Endodermal cell (in vitro differentiated cells): ENCODE measurements around the gene ACOX3. TPM values are rescaled to one million over a fixed set of nuclear protein-coding genes. Genes with fewer than 3 reads are reported as not detected.

Experiments used
- DNase-seq: peaks from one replicate; pipeline ENCODE4 v3.0.0-alpha.2; 2017
- H3K27ac ChIP-seq: 2 replicates; pipeline ENCODE4 v1.5.1; 2013; ENCODE audit warnings: mild to moderate bottlenecking, low read depth, low read length, moderate library complexity
- H3K27me3 ChIP-seq: 2 replicates; pipeline ENCODE4 v1.6.1; 2013; ENCODE audit warnings: mild to moderate bottlenecking, low read length, moderate library complexity; ENCODE audit not compliant: insufficient read depth, control insufficient read depth, poor library complexity, severe bottlenecking
- H3K36me3 ChIP-seq: 2 replicates; pipeline ENCODE4 v1.7.0; 2013; ENCODE audit warnings: mild to moderate bottlenecking, low read length, moderate library complexity; ENCODE audit not compliant: control insufficient read depth, insufficient read depth
- H3K4me1 ChIP-seq: one replicate; pipeline ENCODE4 v1.7.0; 2013; ENCODE audit warnings: low read length; ENCODE audit not compliant: control insufficient read depth, insufficient read depth
- H3K4me3 ChIP-seq: 2 replicates; pipeline ENCODE4 v1.5.1; 2013; ENCODE audit warnings: mild to moderate bottlenecking, low read length, moderate library complexity
- H3K9ac ChIP-seq: 2 replicates; pipeline ENCODE4 v1.6.1; 2013; ENCODE audit warnings: mild to moderate bottlenecking, low read length, moderate library complexity; ENCODE audit not compliant: poor library complexity, severe bottlenecking; ENCODE audit errors: extremely low read depth
- H3K9me3 ChIP-seq: 2 replicates; pipeline ENCODE4 v1.6.1; 2013; ENCODE audit warnings: mild to moderate bottlenecking, low read length, moderate library complexity; ENCODE audit not compliant: control insufficient read depth
- H3K27ac Mint-ChIP-seq: 2 replicates; pipeline ENCODE4 v1.8.0; 2020; ENCODE audit warnings: mixed read lengths
- H3K27me3 Mint-ChIP-seq: 2 replicates; pipeline ENCODE4 v1.8.0; 2021; ENCODE audit warnings: mild to moderate bottlenecking, mixed read lengths; ENCODE audit not compliant: insufficient read depth
- H3K36me3 Mint-ChIP-seq: 2 replicates; pipeline ENCODE4 v1.8.0; 2020; ENCODE audit warnings: low read depth, mixed read lengths
- H3K4me1 Mint-ChIP-seq: 2 replicates; pipeline ENCODE4 v1.8.0; 2020; ENCODE audit warnings: mixed read lengths
- H3K4me3 Mint-ChIP-seq: 2 replicates; pipeline ENCODE4 v1.8.0; 2020; ENCODE audit warnings: mild to moderate bottlenecking, moderate library complexity, mixed read lengths
- H3K9me3 Mint-ChIP-seq: 2 replicates; pipeline ENCODE4 v1.8.0; 2020; ENCODE audit warnings: mild to moderate bottlenecking, mixed read lengths
- CTCF ChIP-seq: fragments of 200-600 bp; sonication (generic); conservative IDR thresholded peaks from 2 replicates; pipeline ENCODE4 v1.5.0; 2021; ENCODE audit warnings: antibody characterized with exemption, mild to moderate bottlenecking
- WGBS, 2 experiments: methylation state at CpG; one replicate each; pipeline versions ENCODE4 v1.1.5 to v1.1.7; 2013; ENCODE audit warnings: missing lambda C conversion rate in 2 of 2, mixed read lengths in 1 of 2; ENCODE audit not compliant: insufficient coverage in 1 of 2, insufficient read length in 1 of 2; 5-methylcytosine and 5-hydroxymethylcytosine counted together
- total RNA-seq, 2 donors: library from RNA; stranded (reverse); fragmentation: NEBNext Ultra II Directional in 1 of 2; extraction: Animal tissue kit (Norgen Biotek cat#: 25700) in 1 of 2; gene quantifications; 2 replicates in 1 of 2; 3 replicates in 1 of 2; pipeline ENCODE4 v1.2.1, GENCODE V29; 2021

Gene ACOX3
- total RNA-seq, 2 donors from 2014 or later: 55.1 to 146 TPM

- H3K36me3 Mint-ChIP-seq: peaks cover 15% of the 10 kb centered on the region
- WGBS, 2 experiments: 94 to 95% methylated on average over 29 to 39 of the region's 39 CpGs
- DNase-seq: no peak
- no peaks in the 10 kb centered on the region for H3K4me1 ChIP-seq
- no peak overlapping the region for H3K4me3 ChIP-seq
- H3K9ac ChIP-seq: no peak overlapping the region
- no peak overlapping the region for H3K27ac ChIP-seq
- H3K9me3 Mint-ChIP-seq: no peaks in the 10 kb centered on the region
- peak overlapping the region; percentile 83 for H3K27ac Mint-ChIP-seq
- H3K9me3 ChIP-seq: no peaks in the 10 kb centered on the region
- H3K4me1 Mint-ChIP-seq: peaks cover 4% of the 10 kb centered on the region
- H3K4me3 Mint-ChIP-seq: no peak overlapping the region
- TF ChIP-seq CTCF: no peak
- no peaks in the 10 kb centered on the region for H3K27me3 ChIP-seq
- no peaks in the 10 kb centered on the region for H3K27me3 Mint-ChIP-seq
- peaks cover 52% of the 10 kb centered on the region for H3K36me3 ChIP-seq
Observed at GRCh38 chr4:8377103-8378075, 63.1 kb downstream of the ACOX3 start.

GRCh38 chr4:8376361-8377102, 64.0 kb downstream of the ACOX3 start:
- no peak for TF ChIP-seq CTCF
- Histone ChIP-seq H3K36me3 (peaks cover 51% of the 10 kb centered on the region), H3K4me1 (no peaks in the 10 kb centered on the region), H3K9ac (no peak overlapping the region), H3K27me3 (no peaks in the 10 kb centered on the region), H3K27ac (no peak overlapping the region), H3K4me3 (no peak overlapping the region), H3K9me3 (no peaks in the 10 kb centered on the region)
- WGBS, 2 experiments: 75 to 86% methylated on average over 11 to 20 of the region's 20 CpGs
- Mint-ChIP-seq H3K36me3 (peaks cover 14% of the 10 kb centered on the region), H3K27ac (peak overlapping the region; percentile 83), H3K4me1 (peaks cover 4% of the 10 kb centered on the region), H3K27me3 (no peaks in the 10 kb centered on the region), H3K9me3 (no peaks in the 10 kb centered on the region), H3K4me3 (no peak overlapping the region)
- no peak for DNase-seq

- 95% methylated on average over 28 to 49 of the region's 49 CpGs for WGBS, 2 experiments
Observed at GRCh38 chr4:8374851-8375649, 65.5 kb downstream of the ACOX3 start.

More at GRCh38 chr4:8374851-8375649, 65.5 kb downstream of the ACOX3 start:
- peaks cover 4% of the 10 kb centered on the region for H3K4me1 Mint-ChIP-seq
- Histone ChIP-seq H3K27ac (no peak overlapping the region), H3K9me3 (no peaks in the 10 kb centered on the region), H3K4me3 (no peak overlapping the region), H3K36me3 (peaks cover 40% of the 10 kb centered on the region), H3K9ac (no peak overlapping the region), H3K4me1 (no peaks in the 10 kb centered on the region), H3K27me3 (no peaks in the 10 kb centered on the region)
- H3K4me3 Mint-ChIP-seq: no peak overlapping the region
- no peak for TF ChIP-seq CTCF
- no peak overlapping the region for H3K27ac Mint-ChIP-seq
- peaks cover 9% of the 10 kb centered on the region for H3K36me3 Mint-ChIP-seq
- DNase-seq: no peak
- no peaks in the 10 kb centered on the region for H3K9me3 Mint-ChIP-seq
- no peaks in the 10 kb centered on the region for H3K27me3 Mint-ChIP-seq
